ENCODE measurements around the gene UBASH3B. TPM values are rescaled to one million over a fixed set of nuclear protein-coding genes. Genes with fewer than 3 reads are reported as not detected.

UBASH3B gene
- total RNA-seq, 1 experiment from 2014 or later, result 8.0 TPM

DNA sequence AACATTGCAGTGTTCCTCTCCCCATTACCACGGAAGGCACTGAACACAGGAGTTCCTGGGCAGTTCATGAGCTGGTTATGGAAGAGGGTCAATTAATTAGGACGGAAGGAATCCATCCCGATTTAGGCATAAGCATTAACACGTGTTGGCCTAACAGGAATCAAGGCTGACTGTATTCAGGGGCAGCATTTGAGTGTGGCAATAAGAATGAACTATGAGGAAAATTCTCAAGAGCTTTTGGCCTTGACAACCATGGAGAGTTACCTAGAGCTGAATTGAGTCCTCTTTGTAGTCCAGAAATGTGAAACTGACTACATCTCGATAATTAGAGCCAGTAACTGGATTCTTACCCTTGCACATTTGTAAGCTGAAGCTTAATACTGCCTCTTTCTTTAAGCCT, 100.4 kb downstream of the UBASH3B start:
- H2BK15ac ChIP-seq (ENCODE audit: low read depth, low read length), result no peak overlapping the region
- no peak overlapping the region for H4K5ac ChIP-seq (ENCODE audit: insufficient read length, low read depth, low read length)
- DNase-seq, result no peak
- Mint-ChIP-seq H3K36me3 (ENCODE audit: insufficient read depth in 1 of 3, low read depth in 3 of 3) (no peaks in the 10 kb centered on the region), H3K27ac (no peak overlapping the region), H3K4me1 (peaks cover 3 to 9% of the 10 kb centered on the region in 2 experiments; a peak in 3 of 4 replicates), H3K27me3 (ENCODE audit: low read depth) (no peaks in the 10 kb centered on the region), H3K9me3 (no peaks in the 10 kb centered on the region), H3K4me3 (no peak overlapping the region)
- H3K4me2 ChIP-seq (ENCODE audit: insufficient read depth, insufficient read length, low read length), result no peak overlapping the region
- no peak overlapping the region for H2AFZ ChIP-seq (ENCODE audit: low read length)
- H3K9me3 ChIP-seq (ENCODE audit: control insufficient read depth, low read depth, low read length), result no peaks in the 10 kb centered on the region
- no peaks in the 10 kb centered on the region for H3K27me3 ChIP-seq (ENCODE audit: insufficient read depth, low read length)
- H3K79me1 ChIP-seq (ENCODE audit: insufficient read depth, low read depth, low read length, poor library complexity, severe bottlenecking), result no peaks in the 10 kb centered on the region
- no peak overlapping the region for H3K9ac ChIP-seq (ENCODE audit: extremely low read depth, insufficient read length, low read length)
- H3K4ac ChIP-seq (ENCODE audit: low read depth, low read length), result no peak overlapping the region
- peaks cover 2% of the 10 kb centered on the region for H4K20me1 ChIP-seq (ENCODE audit: control insufficient read depth, insufficient read depth, insufficient read length)
- H3K23me2 ChIP-seq (ENCODE audit: insufficient read length, low read depth, low read length, poor library complexity, severe bottlenecking), result no peaks in the 10 kb centered on the region
- no CpG with 5 or more reads among the region's 5 CpGs for WGBS (ENCODE audit: extremely low coverage, insufficient read length, low lambda C conversion rate)
- H3T11ph ChIP-seq (ENCODE audit: low read length), result no peak overlapping the region
- TF ChIP-seq, protein P1, sequence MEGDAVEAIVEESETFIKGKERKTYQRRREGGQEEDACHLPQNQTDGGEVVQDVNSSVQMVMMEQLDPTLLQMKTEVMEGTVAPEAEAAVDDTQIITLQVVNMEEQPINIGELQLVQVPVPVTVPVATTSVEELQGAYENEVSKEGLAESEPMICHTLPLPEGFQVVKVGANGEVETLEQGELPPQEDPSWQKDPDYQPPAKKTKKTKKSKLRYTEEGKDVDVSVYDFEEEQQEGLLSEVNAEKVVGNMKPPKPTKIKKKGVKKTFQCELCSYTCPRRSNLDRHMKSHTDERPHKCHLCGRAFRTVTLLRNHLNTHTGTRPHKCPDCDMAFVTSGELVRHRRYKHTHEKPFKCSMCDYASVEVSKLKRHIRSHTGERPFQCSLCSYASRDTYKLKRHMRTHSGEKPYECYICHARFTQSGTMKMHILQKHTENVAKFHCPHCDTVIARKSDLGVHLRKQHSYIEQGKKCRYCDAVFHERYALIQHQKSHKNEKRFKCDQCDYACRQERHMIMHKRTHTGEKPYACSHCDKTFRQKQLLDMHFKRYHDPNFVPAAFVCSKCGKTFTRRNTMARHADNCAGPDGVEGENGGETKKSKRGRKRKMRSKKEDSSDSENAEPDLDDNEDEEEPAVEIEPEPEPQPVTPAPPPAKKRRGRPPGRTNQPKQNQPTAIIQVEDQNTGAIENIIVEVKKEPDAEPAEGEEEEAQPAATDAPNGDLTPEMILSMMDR (conservative IDR thresholded peaks at IDR 0.05), result no peak
- no peak overlapping the region for H2BK12ac ChIP-seq (ENCODE audit: insufficient read length, low read depth, low read length)
- H2BK120ac ChIP-seq (ENCODE audit: low read depth, low read length, poor library complexity, severe bottlenecking), result no peak overlapping the region
- H3K18ac ChIP-seq (ENCODE audit: insufficient read length, low read depth, low read length), result no peak overlapping the region
- no peak overlapping the region for H3K56ac ChIP-seq (ENCODE audit: insufficient read length, low read depth, low read length)
- H3K23ac ChIP-seq (ENCODE audit: insufficient read length, low read depth, low read length), result no peak overlapping the region
- H2AK5ac ChIP-seq (ENCODE audit: insufficient read length, low read length), result no peak overlapping the region
- no peak overlapping the region for H4K91ac ChIP-seq (ENCODE audit: insufficient read length, low read depth, low read length)
- no peak overlapping the region for H3K14ac ChIP-seq (ENCODE audit: insufficient read depth, low read length)
- H2BK5ac ChIP-seq (ENCODE audit: insufficient read length, low read length), result no peak overlapping the region
- no peak overlapping the region for H3K27ac ChIP-seq (ENCODE audit: insufficient read length, low read depth, low read length)
- no peak overlapping the region for H4K8ac ChIP-seq (replicated peaks; ENCODE audit: insufficient read length, low read depth, low read length)
- no peaks in the 10 kb centered on the region for H3K4me1 ChIP-seq (ENCODE audit: insufficient read depth, low read length)
- no peaks in the 10 kb centered on the region for H3K79me2 ChIP-seq (ENCODE audit: insufficient read depth, low read length)
- H2BK20ac ChIP-seq (ENCODE audit: low read depth, low read length, poor library complexity, severe bottlenecking), result no peak overlapping the region
